ENCODE results near the gene PTCH1. TPM values are rescaled to one million over a fixed set of nuclear protein-coding genes. Genes with fewer than 3 reads are reported as not detected.

Gene PTCH1
- total and polyA plus RNA-seq, 8 donors: 5.4 to 22.6 (median 14.7) TPM

GRCh38 chr9:95463148-95464060 is 53.4 kb downstream of the PTCH1 start:
- Histone ChIP-seq H3K36me3 (peaks cover 0 to 43% (median 36%) of the 10 kb centered on the region in 3 donors), H3K9me3 (no peaks in the 10 kb centered on the region), H3K27me3 (no peaks in the 10 kb centered on the region), H3K4me3 (peak overlapping the region in 1 of 4 donors; percentile 20), H3K4me1 (no peaks in the 10 kb centered on the region), H3K27ac (peak overlapping the region in 2 of 4 donors; percentile 60 to 67)
- DNase-seq (no peak), ATAC-seq (no peak), FAIRE-seq (no peak)
- 81 to 90% methylated on average over 21 of the region's 21 CpGs for WGBS, 2 donors
- TF ChIP-seq CTCF (IDR thresholded peaks at IDR 0.05): no peak
- intact Hi-C loops (cut with DNase I): no loop called here

GRCh38 chr9:95462249-95463147 is 54.3 kb downstream of the PTCH1 start:
- no peak for FAIRE-seq
- peak overlapping the region in 1 of 4 donors; percentile 20 for H3K4me3 ChIP-seq
- no peak for TF ChIP-seq CTCF (IDR thresholded peaks at IDR 0.05)

GRCh38 chr9:95461448-95462248 is 55.1 kb downstream of the PTCH1 start:
- H3K27me3 ChIP-seq: no peaks in the 10 kb centered on the region
- no peaks in the 10 kb centered on the region for H3K4me1 ChIP-seq
- no peaks in the 10 kb centered on the region for H3K9me3 ChIP-seq
- WGBS, 2 donors: 90 to 92% methylated on average over 17 of the region's 17 CpGs
- no peak overlapping the region for H3K4me3 ChIP-seq
- DNase-seq (no peak), ATAC-seq (no peak), FAIRE-seq (no peak)
- H3K27ac ChIP-seq: peak overlapping the region in 2 of 4 donors; percentile 60 to 67
- TF ChIP-seq CTCF (IDR thresholded peaks at IDR 0.05): no peak
- intact Hi-C loops (cut with DNase I): no loop called here
- peaks cover 0 to 34% (median 30%) of the 10 kb centered on the region in 3 donors for H3K36me3 ChIP-seq

More at GRCh38 chr9:95462249-95463147, 54.3 kb downstream of the PTCH1 start:
- DNase-seq: peak in 3 of 6 donors; percentile 32 to 56 (median 40)
- no peaks in the 10 kb centered on the region for H3K9me3 ChIP-seq
- no peaks in the 10 kb centered on the region for H3K4me1 ChIP-seq
- H3K27me3 ChIP-seq: no peaks in the 10 kb centered on the region
- intact Hi-C loops (cut with DNase I): no loop called here
- peaks cover 0 to 40% (median 38%) of the 10 kb centered on the region in 3 donors for H3K36me3 ChIP-seq
- H3K27ac ChIP-seq: peak overlapping the region in 2 of 4 donors; percentile 60 to 67
- WGBS, 2 donors: 60% methylated on average over 30 of the region's 30 CpGs
- ATAC-seq: peak; percentile 63 to 92 (median 90)

- Histone ChIP-seq H3K9me3 (no peaks in the 10 kb centered on the region), H3K4me3 (no peak overlapping the region), H3K36me3 (peaks cover 0 to 35% (median 28%) of the 10 kb centered on the region in 3 donors), H3K27ac (no peak overlapping the region), H3K4me1 (no peaks in the 10 kb centered on the region), H3K27me3 (no peaks in the 10 kb centered on the region)
- WGBS, 2 donors: 91% methylated on average over 13 of the region's 13 CpGs
- no peak for FAIRE-seq
- no peak for TF ChIP-seq CTCF (IDR thresholded peaks at IDR 0.05)
- intact Hi-C loops (cut with DNase I): no loop called here
- no peak for DNase-seq
- no peak for ATAC-seq
Observed at GRCh38 chr9:95460518-95461164, 56.1 kb downstream of the PTCH1 start.

All from pancreas (tissue), 10 donors.